Parathyroid adenoma (tissue), 2 donors: ENCODE data around the gene AQP7.
A peak's percentile ranks its signal among the peaks of the same experiment; 100 is the strongest.
"Not testable (repeated sequence)": the region's sequence is repeated elsewhere in the genome, so short reads cannot be mapped to it uniquely, and the experiment has no call there.

Source experiments
- H2AFZ ChIP-seq: fragments of 300-600 bp; sonication (generic); one replicate; pipeline ENCODE4 v1.7.0; 2017; ENCODE audit warnings: antibody characterized with exemption, mild to moderate bottlenecking
- H3K27ac ChIP-seq: fragments of 300-600 bp; sonication (generic); one replicate; pipeline ENCODE4 v1.7.0; 2017
- H3K27me3 ChIP-seq: fragments of 300-600 bp; sonication (generic); one replicate; pipeline ENCODE4 v1.7.0; 2017; ENCODE audit warnings: low read length; ENCODE audit not compliant: control insufficient read depth, insufficient read depth
- H3K36me3 ChIP-seq: fragments of 300-600 bp; sonication (generic); one replicate; pipeline ENCODE4 v1.7.0; 2017; ENCODE audit warnings: low read length; ENCODE audit not compliant: control insufficient read depth, insufficient read depth
- H3K4me1 ChIP-seq: fragments of 300-600 bp; sonication (generic); one replicate; pipeline ENCODE4 v1.7.0; 2017; ENCODE audit warnings: control low read depth
- H3K4me2 ChIP-seq: fragments of 300-600 bp; sonication (generic); one replicate; pipeline ENCODE4 v1.7.0; 2017; ENCODE audit warnings: low read length
- H3K4me3 ChIP-seq: fragments of 300-600 bp; sonication (generic); one replicate; pipeline ENCODE4 v1.7.0; 2017; ENCODE audit warnings: low read depth, low read length
- H3K79me2 ChIP-seq: fragments of 300-600 bp; sonication (generic); one replicate; pipeline ENCODE4 v1.7.0; 2017; ENCODE audit warnings: control low read depth
- H3K9ac ChIP-seq: fragments of 300-600 bp; sonication (generic); one replicate; pipeline ENCODE4 v1.7.0; 2017; ENCODE audit warnings: mild to moderate bottlenecking
- H3K9me3 ChIP-seq: fragments of 300-600 bp; sonication (generic); one replicate; pipeline ENCODE4 v1.7.0; 2017; ENCODE audit warnings: low read length; ENCODE audit not compliant: control insufficient read depth
- CTCF ChIP-seq: fragments of 300-600 bp; sonication (generic); IDR thresholded peaks from one replicate; pipeline ENCODE4 v1.7.0; 2017; ENCODE audit warnings: antibody characterized with exemption, mild to moderate bottlenecking
- donor health status: primary hyperparathyroidism.

The AQP7 gene

GRCh38 chr9:33393581-33393980 lies 8.8 kb downstream of the AQP7 start:
- Histone ChIP-seq H3K9ac (no peak overlapping the region), H3K27ac (peak overlapping the region; percentile 99), H3K27me3 (no peaks in the 10 kb centered on the region), H2AFZ (peak overlapping the region; percentile 56), H3K4me1 (peaks cover 24% of the 10 kb centered on the region), H3K36me3 (no peaks in the 10 kb centered on the region), H3K4me3 (no peak overlapping the region), H3K79me2 (no peaks in the 10 kb centered on the region), H3K9me3 (no peaks in the 10 kb centered on the region), H3K4me2 (no peak overlapping the region)
- no peak for TF ChIP-seq CTCF

GRCh38 chr9:33392591-33393021 lies 9.8 kb downstream of the AQP7 start:
- H3K9ac ChIP-seq, H2AFZ ChIP-seq, H3K4me3 ChIP-seq, H3K79me2 ChIP-seq, H3K9me3 ChIP-seq, H3K27me3 ChIP-seq, H3K36me3 ChIP-seq: not testable (repeated sequence)
- peak overlapping the region; percentile 26 for H3K4me2 ChIP-seq
- H3K27ac ChIP-seq, result peak overlapping the region; percentile 99
- peaks cover 24% of the 10 kb centered on the region for H3K4me1 ChIP-seq

- not testable (repeated sequence) for H2AFZ ChIP-seq, H3K36me3 ChIP-seq, H3K27me3 ChIP-seq, H3K9me3 ChIP-seq, H3K9ac ChIP-seq, H3K79me2 ChIP-seq
- Histone ChIP-seq H3K27ac (peak overlapping the region; percentile 99), H3K4me2 (peak overlapping the region; percentile 67), H3K4me3 (peak overlapping the region; percentile 40), H3K4me1 (peaks cover 24% of the 10 kb centered on the region)
Measured at GRCh38 chr9:33391111-33391771, 11.1 kb downstream of the AQP7 start.

GRCh38 chr9:33388110-33388994 lies 14.0 kb downstream of the AQP7 start:
- no peak overlapping the region for H3K27ac ChIP-seq

GRCh38 chr9:33386998-33387397 lies 15.4 kb downstream of the AQP7 start:
- H3K27me3 ChIP-seq, H3K4me2 ChIP-seq, H3K79me2 ChIP-seq, H3K9me3 ChIP-seq, H2AFZ ChIP-seq, H3K36me3 ChIP-seq, H3K27ac ChIP-seq, H3K9ac ChIP-seq, H3K4me1 ChIP-seq, H3K4me3 ChIP-seq: not testable (repeated sequence)

More at GRCh38 chr9:33388110-33388994, 14.0 kb downstream of the AQP7 start:
- H3K4me3 ChIP-seq, result no peak overlapping the region
- no peak for TF ChIP-seq CTCF
- H3K9me3 ChIP-seq, result no peaks in the 10 kb centered on the region
- H3K27me3 ChIP-seq, result no peaks in the 10 kb centered on the region
- peaks cover 10% of the 10 kb centered on the region for H3K4me1 ChIP-seq
- no peak overlapping the region for H3K9ac ChIP-seq
- no peak overlapping the region for H3K4me2 ChIP-seq
- H3K36me3 ChIP-seq, result no peaks in the 10 kb centered on the region
- H3K79me2 ChIP-seq, result no peaks in the 10 kb centered on the region
- H2AFZ ChIP-seq, result no peak overlapping the region

- H3K4me3 ChIP-seq, H3K4me2 ChIP-seq, H3K4me1 ChIP-seq, H3K36me3 ChIP-seq, H3K9me3 ChIP-seq, H2AFZ ChIP-seq, H3K27me3 ChIP-seq, H3K79me2 ChIP-seq, H3K27ac ChIP-seq, H3K9ac ChIP-seq: not testable (repeated sequence)
Measured at GRCh38 chr9:33386641-33386996, 15.7 kb downstream of the AQP7 start.

GRCh38 chr9:33385979-33386640 lies 16.3 kb downstream of the AQP7 start:
- H3K27ac ChIP-seq, H3K9me3 ChIP-seq, H3K27me3 ChIP-seq, H3K4me1 ChIP-seq, H3K4me2 ChIP-seq, H3K4me3 ChIP-seq, H2AFZ ChIP-seq, H3K36me3 ChIP-seq, H3K79me2 ChIP-seq, H3K9ac ChIP-seq: not testable (repeated sequence)

GRCh38 chr9:33385536-33385935 lies 16.8 kb downstream of the AQP7 start:
- H3K27ac ChIP-seq, H3K9ac ChIP-seq, H3K4me3 ChIP-seq: not testable (repeated sequence)

GRCh38 chr9:33383396-33383795 lies 19.0 kb downstream of the AQP7 start:
- not testable (repeated sequence) for H3K27me3 ChIP-seq, H2AFZ ChIP-seq, H3K27ac ChIP-seq, H3K36me3 ChIP-seq, H3K9me3 ChIP-seq, H3K79me2 ChIP-seq, H3K9ac ChIP-seq, H3K4me3 ChIP-seq, H3K4me2 ChIP-seq, H3K4me1 ChIP-seq

More at GRCh38 chr9:33385536-33385935, 16.8 kb downstream of the AQP7 start:
- H3K4me2 ChIP-seq, H3K36me3 ChIP-seq, H3K79me2 ChIP-seq, H3K27me3 ChIP-seq, H3K9me3 ChIP-seq, H3K4me1 ChIP-seq, H2AFZ ChIP-seq: not testable (repeated sequence)
